Thoracic aorta (tissue), 2 donors: ENCODE measurements around the gene OR52B6. TPM values are rescaled to one million over a fixed set of nuclear protein-coding genes. Genes with fewer than 3 reads are reported as not detected.

Source experiments
- ATAC-seq: fragments of 150-250 bp; one replicate; pipeline ENCODE4 v1.8.0; 2017; ENCODE audit warnings: low read depth; ENCODE audit not compliant: insufficient number of reproducible peaks, low FRiP score
- DNase-seq: peaks from one replicate; pipeline ENCODE4 v3.0.0-alpha.2; 2020; ENCODE audit warnings: low spot score
- H3K27ac ChIP-seq, 2 donors: fragments of 200-600 bp; sonication (generic); 1 replicate in 1 of 2; 2 replicates in 1 of 2; pipeline ENCODE4 v1.5.1; 2016; ENCODE audit warnings: mild to moderate bottlenecking in 2 of 2, moderate library complexity in 2 of 2
- H3K27me3 ChIP-seq: fragments of 200-600 bp; sonication (generic); replicated peaks from 2 replicates; pipeline ENCODE4 v1.6.0; 2016; ENCODE audit warnings: mild to moderate bottlenecking; ENCODE audit not compliant: insufficient read depth
- H3K36me3 ChIP-seq: fragments of 200-600 bp; sonication (generic); one replicate; pipeline ENCODE4 v1.5.1; 2016
- H3K4me1 ChIP-seq, 2 donors: fragments of 200-600 bp; sonication (generic); 1 replicate in 1 of 2; 2 replicates in 1 of 2; pipeline versions ENCODE4 v1.5.1 to v1.6.0; 2016; ENCODE audit warnings: low read depth in 2 of 2, mild to moderate bottlenecking in 1 of 2; ENCODE audit not compliant: control insufficient read depth in 1 of 2
- H3K4me3 ChIP-seq: fragments of 200-600 bp; sonication (generic); 2 replicates; pipeline ENCODE4 v1.5.1; 2016; ENCODE audit warnings: mild to moderate bottlenecking
- H3K9me3 ChIP-seq: fragments of 200-600 bp; sonication (generic); 2 replicates; pipeline ENCODE4 v1.5.1; 2016
- CTCF ChIP-seq: fragments of 200-600 bp; sonication (generic); IDR thresholded peaks from one replicate; pipeline ENCODE4 v1.5.1; 2019; ENCODE audit warnings: antibody characterized with exemption
- total RNA-seq, 2 donors: library from RNA; depleted of rRNA; stranded (reverse); fragments of >200 nt; gene quantifications; one replicate each; pipeline versions ENCODE4 v1.1.0 to v1.2.3, GENCODE V29; 2016

Gene OR52B6
- total RNA-seq, 2 donors from 2014 or later = not detected

- no peaks in the 10 kb centered on the region for H3K36me3 ChIP-seq
- DNase-seq (no peak), ATAC-seq (no peak)
- peak within 1 kb of the TSS; percentile 89 for H3K4me3 ChIP-seq
- no peaks in the 10 kb centered on the region for H3K27me3 ChIP-seq
- peak within 1 kb of the TSS; percentile 35 to 61 for H3K27ac ChIP-seq
- H3K9me3 ChIP-seq = no peaks in the 10 kb centered on the region
- no peak for TF ChIP-seq CTCF
- H3K4me1 ChIP-seq = peaks cover 28 to 37% of the 10 kb centered on the region in 2 donors
Observed at GRCh38 chr11:5624489-5625279, 44.0 kb downstream of the OR52B6 start, which contains the start of gene TRIM34. TSS of gene TRIM34 (plus strand) at chr11:5625001. CDS start at chr11:5632332, 7,331 bp downstream.

- Histone ChIP-seq H3K9me3 (no peaks in the 10 kb centered on the region), H3K4me3 (peak overlapping the region; percentile 89), H3K27me3 (no peaks in the 10 kb centered on the region), H3K4me1 (peaks cover 28 to 35% of the 10 kb centered on the region in 2 donors), H3K27ac (peak overlapping the region; percentile 35 to 61), H3K36me3 (no peaks in the 10 kb centered on the region)
- no peak for TF ChIP-seq CTCF
- DNase-seq = no peak
- no peak for ATAC-seq
Observed at GRCh38 chr11:5625281-5625680, 44.6 kb downstream of the OR52B6 start.

DNA sequence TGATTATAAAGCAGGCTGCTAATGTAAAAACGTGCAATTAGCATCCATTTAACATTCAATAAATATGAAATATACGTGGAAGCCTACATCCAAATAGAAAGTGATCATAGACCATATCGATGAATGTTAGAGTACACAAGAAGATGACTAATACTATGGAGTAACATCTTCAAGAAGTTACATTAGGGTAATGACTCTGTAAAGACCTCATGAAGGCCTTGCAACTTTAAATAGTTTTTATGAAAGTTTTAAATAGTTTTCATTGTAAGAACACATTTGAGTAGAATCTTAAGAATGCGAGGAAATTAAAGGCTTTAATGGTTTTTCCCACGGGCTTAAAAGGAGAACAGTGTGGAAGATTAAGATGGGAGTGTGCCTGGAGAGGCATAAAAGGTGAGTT, 45.5 kb downstream of the OR52B6 start:
- DNase-seq (no peak), ATAC-seq (no peak)
- Histone ChIP-seq H3K27me3 (no peaks in the 10 kb centered on the region), H3K4me3 (no peak overlapping the region), H3K9me3 (no peaks in the 10 kb centered on the region), H3K36me3 (no peaks in the 10 kb centered on the region), H3K27ac (no peak overlapping the region), H3K4me1 (peaks cover 21 to 26% of the 10 kb centered on the region in 2 donors)
- no peak for TF ChIP-seq CTCF

DNA sequence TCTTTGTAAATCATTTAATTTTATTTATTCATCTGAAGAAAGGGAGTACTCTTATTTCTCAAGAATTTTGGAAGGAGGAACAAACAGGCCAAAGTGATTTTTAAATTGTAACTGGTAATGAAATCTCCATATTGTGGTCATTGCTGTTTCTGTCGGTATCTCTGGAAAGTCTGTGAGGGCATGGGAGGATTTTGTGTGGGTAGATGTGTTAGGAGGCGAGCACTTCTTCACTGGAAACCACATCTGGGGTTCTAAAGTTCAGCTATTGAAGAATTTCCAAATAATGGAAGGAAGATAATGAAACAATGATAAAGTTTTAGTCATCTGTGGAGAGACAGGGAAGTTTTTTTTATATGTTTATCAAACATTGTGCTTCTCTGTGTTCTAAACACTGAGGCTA, 50.7 kb downstream of the OR52B6 start:
- no peak for ATAC-seq
- peaks cover 6% of the 10 kb centered on the region for H3K36me3 ChIP-seq
- no peak overlapping the region for H3K4me3 ChIP-seq

More for the DNA sequence above, 50.7 kb downstream of the OR52B6 start:
- H3K27me3 ChIP-seq = no peaks in the 10 kb centered on the region
- no peak for TF ChIP-seq CTCF
- no peak overlapping the region for H3K27ac ChIP-seq
- H3K9me3 ChIP-seq = no peaks in the 10 kb centered on the region
- no peak for DNase-seq
- peaks cover 0 to 2% of the 10 kb centered on the region in 2 donors for H3K4me1 ChIP-seq

Other genes starting within 250 kb of the OR52B6 start
- 1 to 10 TPM in 1 of 2 donors, under 1 TPM in 1; 0.49 to 4.2 TPM for gene OR51B5, start 237.4 kb upstream of the OR52B6 start, total RNA-seq
- gene OR51B6, start 229.4 kb upstream of the OR52B6 start, total RNA-seq = not detected
- gene OR51M1, start 197.1 kb upstream of the OR52B6 start, total RNA-seq = not detected
- gene OR51Q1, start 158.8 kb upstream of the OR52B6 start, total RNA-seq = not detected
- not detected for gene OR51I1, start 139.4 kb upstream of the OR52B6 start, total RNA-seq
- gene OR51I2, start 131.6 kb upstream of the OR52B6 start, total RNA-seq = not detected
- gene OR52D1, start 92.2 kb upstream of the OR52B6 start, total RNA-seq = not detected
- gene UBQLN3, start 70.9 kb upstream of the OR52B6 start, total RNA-seq = 1 to 10 TPM in 1 of 2 donors, under 1 TPM in 1; 0.63 to 1.5 TPM
- 1 to 10 TPM in 1 of 2 donors, under 1 TPM in 1; 0.56 to 1.4 TPM for gene UBQLNL, start 64.2 kb upstream of the OR52B6 start, total RNA-seq
- 1 to 10 TPM in 1 of 2 donors, under 1 TPM in 1; 0.81 to 2.0 TPM for gene OR52H1, start 32.3 kb upstream of the OR52B6 start, total RNA-seq
- gene TRIM6, start 15.8 kb downstream of the OR52B6 start, total RNA-seq = 1 to 10 TPM; 3.0 to 6.5 TPM
- gene TRIM34, start 44.1 kb downstream of the OR52B6 start, total RNA-seq = 1 to 10 TPM; 6.9 to 7.7 TPM
- gene TRIM5, start 104.2 kb downstream of the OR52B6 start, total RNA-seq = 10 to 100 TPM; 35.5 to 36.4 TPM
- gene TRIM22, start 108.9 kb downstream of the OR52B6 start, total RNA-seq = 100 to 1,000 TPM; 119 to 129 TPM
- under 1 TPM; 0.27 to 0.49 TPM for gene OR56B1, start 155.6 kb downstream of the OR52B6 start, total RNA-seq
- not detected for gene OR52N4, start 173.4 kb downstream of the OR52B6 start, total RNA-seq
- not detected for gene OR52N5, start 202.5 kb downstream of the OR52B6 start, total RNA-seq
- gene OR52N1, start 210.4 kb downstream of the OR52B6 start, total RNA-seq = under 1 TPM in 1 of 2 donors, not detected in 1; 0.42 TPM
- not detected for gene OR52N2, start 228.0 kb downstream of the OR52B6 start, total RNA-seq